GM12872 (cell line): ENCODE results near the gene SCARF2.

Experiments
- CTCF ChIP-seq: IDR thresholded peaks from 3 replicates; pipeline ENCODE4 v1.5.1; 2011; ENCODE audit warnings: low read depth, mild to moderate bottlenecking, low read length, moderate library complexity; ENCODE audit not compliant: insufficient read depth

The SCARF2 gene

GRCh38 chr22:20439556-20439927, 1.9 kb upstream of the SCARF2 start:
- TF ChIP-seq CTCF, result no peak

- no peak for TF ChIP-seq CTCF
Measured at GRCh38 chr22:20438678-20439492, 1.3 kb upstream of the SCARF2 start.

GRCh38 chr22:20438427-20438677, 727 bp upstream of the SCARF2 start:
- TF ChIP-seq CTCF, result no peak

GRCh38 chr22:20436768-20437612, 635 bp downstream of the SCARF2 start:
- no peak for TF ChIP-seq CTCF

- no peak for TF ChIP-seq CTCF
Measured at GRCh38 chr22:20436307-20436767, 1.3 kb downstream of the SCARF2 start.

- no peak for TF ChIP-seq CTCF
Measured at GRCh38 chr22:20435436-20436306, 2.0 kb downstream of the SCARF2 start.

GRCh38 chr22:20434773-20435172, 2.9 kb downstream of the SCARF2 start:
- no peak for TF ChIP-seq CTCF
